Fibroblast of villous mesenchyme (primary cell): Measurements from ENCODE around the gene CHURC1. TPM values are rescaled to one million over a fixed set of nuclear protein-coding genes. Genes with fewer than 3 reads are reported as not detected.

Experiments
- DNase-seq: peaks from one replicate; pipeline ENCODE4 v3.0.0-alpha.2; 2010; ENCODE audit warnings: low read depth
- H3K4me3 ChIP-seq: 2 replicates; pipeline ENCODE4 v1.5.1; 2011; ENCODE audit warnings: low read depth, mild to moderate bottlenecking, low read length
- CTCF ChIP-seq: IDR thresholded peaks from 2 replicates; pipeline ENCODE4 v1.5.1; 2012; ENCODE audit warnings: low read depth, mild to moderate bottlenecking, low read length; ENCODE audit not compliant: insufficient read depth
- total RNA-seq: library from RNA; depleted of rRNA; stranded (reverse); fragments of >200 nt; gene quantifications from 2 replicates; pipeline ENCODE4 v1.2.3, GENCODE V29; 2012

Gene CHURC1
- total RNA-seq, 1 donor: 45.8 TPM

- no peak for TF ChIP-seq CTCF
- H3K4me3 ChIP-seq: no peak overlapping the region
- no peak for DNase-seq
Observed at GRCh38 chr14:64953310-64953654, 39.0 kb downstream of the CHURC1 start.

GRCh38 chr14:64953661-64954060 lies 39.4 kb downstream of the CHURC1 start:
- DNase-seq: no peak
- no peak overlapping the region for H3K4me3 ChIP-seq
- TF ChIP-seq CTCF: no peak

- DNase-seq: no peak
- no peak overlapping the region for H3K4me3 ChIP-seq
- no peak for TF ChIP-seq CTCF
Observed at GRCh38 chr14:64954491-64955240, 40.4 kb downstream of the CHURC1 start.

- no peak overlapping the region for H3K4me3 ChIP-seq
- DNase-seq: no peak
- TF ChIP-seq CTCF: no peak
Observed at GRCh38 chr14:64955297-64955696, 41.0 kb downstream of the CHURC1 start.

- no peak overlapping the region for H3K4me3 ChIP-seq
- TF ChIP-seq CTCF: no peak
- DNase-seq: no peak
Observed at GRCh38 chr14:64956697-64957406, 42.6 kb downstream of the CHURC1 start.

GRCh38 chr14:64958201-64958600 lies 43.9 kb downstream of the CHURC1 start:
- no peak overlapping the region for H3K4me3 ChIP-seq
- no peak for DNase-seq
- TF ChIP-seq CTCF: no peak
